Amniotic epithelial cell (primary cell): ENCODE measurements around the gene KDM7A.

ENCODE experiments used
- DNase-seq: peaks from one replicate; pipeline ENCODE4 v3.0.0-alpha.2; 2010; ENCODE audit warnings: low read depth

The KDM7A gene

DNA sequence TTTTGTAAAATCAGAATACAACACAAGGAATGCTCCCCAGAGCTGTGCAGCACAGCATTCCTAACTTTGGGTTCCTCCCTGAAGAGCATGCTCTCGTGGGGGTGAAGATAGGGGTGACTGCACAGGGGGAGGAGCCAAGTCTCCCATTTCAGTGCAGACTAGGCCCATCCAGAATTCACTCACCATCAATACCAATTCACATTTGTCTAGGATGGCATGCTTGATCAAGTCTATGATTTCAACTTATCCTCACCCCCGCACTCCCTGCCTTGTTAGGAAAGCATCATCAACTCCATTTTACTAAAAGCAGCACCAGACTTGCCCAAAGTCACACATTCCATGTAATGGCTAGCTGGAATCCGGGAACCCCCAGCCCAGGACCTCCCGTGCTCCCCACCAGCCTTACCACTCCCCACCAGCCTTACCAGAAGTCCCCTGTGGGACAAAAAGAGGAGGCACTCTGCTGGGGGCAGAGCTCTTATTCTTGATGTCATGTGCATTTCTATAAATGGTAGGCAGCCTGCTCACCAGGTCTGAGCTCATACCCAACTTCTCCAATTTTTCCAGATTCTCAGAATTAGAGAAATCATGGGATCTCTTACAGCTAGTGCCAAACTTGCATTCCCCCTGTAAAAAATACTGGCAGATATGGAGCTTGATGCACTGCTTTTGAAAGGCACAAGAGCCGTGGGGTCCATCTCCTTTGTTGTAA, 120.2 kb downstream of the KDM7A start:
- no peak for DNase-seq

DNA sequence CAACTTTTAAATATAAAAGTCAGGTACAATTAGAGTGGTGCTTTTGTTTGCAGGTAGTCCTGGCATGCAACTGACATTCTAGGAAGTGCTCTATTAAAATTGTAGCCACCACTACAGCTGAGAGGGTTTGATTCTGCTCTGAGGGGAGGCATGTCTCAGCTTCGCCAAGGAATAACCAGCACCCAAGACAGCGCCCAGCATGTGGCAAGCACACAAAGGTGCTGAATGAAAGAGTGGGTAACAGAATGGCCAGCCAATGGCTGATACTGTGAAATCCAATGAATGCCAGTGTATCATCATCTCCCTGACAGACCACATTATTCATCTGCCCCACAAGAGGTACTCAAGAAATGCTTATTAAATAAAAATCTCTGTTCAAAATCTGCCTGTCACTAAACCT, 121.0 kb downstream of the KDM7A start:
- DNase-seq, result no peak

DNA sequence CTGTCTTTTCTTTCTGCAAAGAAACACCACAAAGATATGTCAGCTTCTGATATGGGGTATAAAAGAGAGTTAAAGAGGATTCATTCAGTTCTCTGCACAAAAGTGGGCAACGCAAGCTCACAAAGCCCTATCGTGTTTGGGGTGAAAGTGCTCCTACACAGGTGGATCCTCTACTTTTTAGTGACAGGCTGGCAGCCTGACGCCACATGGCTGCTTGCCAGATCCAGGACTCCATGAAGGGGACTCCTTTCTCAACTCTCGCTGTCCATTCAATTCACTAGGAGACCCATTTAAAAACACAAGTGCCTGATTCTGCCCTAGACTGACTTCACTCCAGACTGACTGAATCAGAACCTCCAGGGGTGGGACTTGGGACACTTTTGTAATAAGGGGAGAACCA, 122.0 kb downstream of the KDM7A start:
- no peak for DNase-seq

DNA sequence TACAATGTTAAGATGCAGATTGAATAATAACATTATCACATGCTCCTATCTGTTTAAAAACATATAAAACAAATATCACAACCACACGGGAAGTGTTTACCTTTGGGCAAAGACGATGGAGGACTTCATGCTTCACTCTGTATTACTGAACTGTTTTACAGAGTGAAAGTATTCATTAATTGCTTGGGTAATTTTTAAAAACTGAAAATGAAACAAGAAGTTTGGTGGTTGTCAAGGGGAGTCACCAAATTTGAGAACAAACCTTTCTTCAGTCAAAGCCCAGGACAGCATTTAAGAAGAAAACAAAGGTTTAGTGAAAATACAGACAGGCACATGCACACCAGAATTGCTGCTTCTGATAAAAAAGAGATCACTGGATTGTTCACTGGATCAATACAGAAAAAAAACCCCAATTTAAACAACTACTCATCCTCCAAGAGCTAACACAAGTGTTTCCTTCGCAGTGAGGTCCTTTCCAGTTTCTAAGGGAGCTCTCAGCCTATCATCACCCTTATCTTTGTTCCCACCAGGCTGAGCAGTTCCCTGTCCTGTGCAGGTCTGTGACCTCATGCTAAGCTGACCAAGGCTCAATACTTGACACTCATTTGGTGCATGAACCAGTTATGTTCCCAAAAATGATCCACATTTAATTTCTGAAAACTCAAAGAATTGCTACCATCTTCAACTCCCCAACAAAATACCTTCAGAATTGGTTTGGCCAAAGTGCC, 122.8 kb downstream of the KDM7A start:
- no peak for DNase-seq

DNA sequence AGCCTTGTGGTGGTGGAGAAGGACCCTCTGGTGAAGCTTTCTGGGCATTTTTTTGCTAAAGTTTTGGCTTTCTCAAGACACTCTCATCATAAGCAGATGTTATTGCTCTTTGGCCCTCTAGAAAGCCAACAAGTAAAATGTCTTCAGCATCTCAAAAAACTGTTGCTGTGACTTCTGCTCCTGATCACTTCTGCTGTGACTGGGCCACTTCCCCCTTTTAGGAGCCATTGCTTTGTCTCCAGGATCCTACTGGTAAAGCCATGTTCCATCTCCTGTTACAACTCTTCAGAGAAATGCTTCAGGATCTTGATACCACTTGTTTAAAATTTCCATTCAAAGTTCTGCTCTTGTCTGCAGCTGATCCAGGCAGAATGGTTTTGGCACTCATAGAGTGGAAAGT, 125.0 kb downstream of the KDM7A start:
- no peak for DNase-seq

DNA sequence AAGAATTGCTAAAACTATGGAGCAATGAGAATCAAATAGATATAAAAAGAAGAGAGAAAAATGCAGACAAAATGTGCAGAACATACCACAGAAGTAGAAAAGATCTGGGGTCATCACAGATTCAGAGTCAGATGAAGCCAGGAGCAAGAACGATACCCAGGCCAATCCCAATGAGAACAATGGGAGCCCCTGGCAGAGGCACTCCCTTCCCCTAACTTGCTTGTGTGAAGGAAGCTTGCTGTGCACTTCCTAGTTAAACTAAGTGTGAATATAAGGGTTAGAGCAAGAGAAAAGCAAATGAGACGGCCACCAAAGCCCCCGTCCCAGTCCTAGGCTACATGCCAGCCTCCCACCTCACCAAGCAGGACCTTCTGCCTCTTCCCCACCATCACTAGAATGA, 126.7 kb downstream of the KDM7A start:
- no peak for DNase-seq

DNA sequence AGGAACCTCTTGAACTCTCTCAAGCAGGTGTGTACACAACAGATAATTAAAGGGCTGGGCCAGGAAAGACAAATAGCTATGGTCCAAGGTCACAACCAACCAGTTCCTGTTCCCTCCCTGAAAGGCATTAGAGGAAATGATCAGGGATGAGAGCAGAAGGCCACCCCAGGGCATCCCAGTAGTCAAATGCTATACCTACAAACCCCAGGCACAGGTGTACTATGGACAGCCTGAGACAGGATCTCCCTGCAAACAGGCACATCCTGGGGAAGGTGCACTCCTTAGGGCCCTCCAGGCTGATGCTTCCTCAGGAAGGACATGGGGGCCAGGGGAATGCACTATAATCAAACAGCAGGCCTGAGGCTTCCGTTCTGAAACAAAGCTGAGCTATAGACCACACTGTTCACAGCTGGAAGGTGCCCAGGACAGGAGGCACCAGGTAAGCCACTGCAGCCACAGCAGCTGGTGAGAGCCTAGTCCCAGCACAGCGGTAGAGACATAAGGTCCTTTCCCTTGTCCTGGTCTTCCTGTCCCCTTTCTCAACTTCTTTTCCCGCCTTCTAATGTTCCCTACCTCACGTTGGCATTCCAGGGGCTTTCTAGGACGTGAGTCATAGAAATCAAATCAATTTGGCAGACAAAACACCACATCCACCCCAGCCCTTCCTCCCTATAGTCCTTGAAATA, 127.3 kb downstream of the KDM7A start:
- no peak for DNase-seq

DNA sequence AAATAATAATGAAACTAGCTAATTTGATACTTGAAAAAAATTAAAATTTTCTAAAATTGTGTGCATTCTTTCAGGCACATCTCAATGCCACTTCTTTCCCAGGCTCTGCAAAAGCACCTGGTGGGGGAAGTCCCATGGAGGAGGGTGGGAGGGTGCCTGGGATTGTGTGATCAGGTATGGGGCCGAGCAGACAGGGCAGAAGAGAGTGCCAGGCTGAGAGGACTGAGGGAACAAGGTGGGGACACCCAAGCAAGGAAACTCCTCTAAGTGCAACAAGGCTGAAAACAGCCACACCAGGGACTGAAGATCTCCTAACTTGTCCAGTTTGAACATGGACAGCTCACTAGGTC, 127.8 kb downstream of the KDM7A start:
- DNase-seq, result no peak

DNA sequence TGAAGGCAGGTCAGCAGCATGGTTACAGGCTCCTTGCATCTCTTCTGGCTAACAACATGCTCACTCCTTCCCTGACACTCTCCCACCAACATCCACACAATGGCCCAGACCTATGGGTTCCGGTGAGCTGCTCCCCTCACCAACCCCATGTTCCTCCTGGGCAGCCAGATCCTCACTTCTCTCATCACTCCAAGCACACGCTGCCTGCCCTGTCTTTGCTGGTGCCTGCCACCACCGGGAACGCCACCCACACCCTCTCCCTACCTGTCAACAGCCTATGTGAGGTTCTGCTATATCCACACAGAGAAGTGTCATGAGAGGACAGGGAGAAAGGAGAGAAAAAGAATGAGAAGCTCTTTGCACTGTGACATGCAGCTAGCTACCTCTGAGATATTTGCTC, 128.6 kb downstream of the KDM7A start:
- no peak for DNase-seq

DNA sequence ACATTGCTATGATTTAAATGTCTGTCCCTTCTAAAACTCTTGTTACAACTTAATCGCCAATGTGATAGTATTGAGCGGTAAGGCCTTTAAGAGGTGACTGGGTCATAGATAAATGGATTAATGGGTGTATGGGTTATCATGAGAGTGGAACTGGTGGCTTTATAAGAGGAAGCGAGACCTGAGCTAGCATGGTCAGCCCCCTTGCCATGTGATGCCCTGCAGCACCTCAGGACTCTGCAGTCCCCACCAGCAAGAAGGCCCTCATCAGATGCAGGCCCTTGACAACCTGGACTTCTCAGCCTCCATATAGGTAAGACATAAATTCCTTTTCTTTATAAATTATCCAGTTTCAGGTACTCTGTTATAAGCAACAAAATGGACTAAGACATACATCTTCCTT, 129.6 kb downstream of the KDM7A start:
- no peak for DNase-seq

DNA sequence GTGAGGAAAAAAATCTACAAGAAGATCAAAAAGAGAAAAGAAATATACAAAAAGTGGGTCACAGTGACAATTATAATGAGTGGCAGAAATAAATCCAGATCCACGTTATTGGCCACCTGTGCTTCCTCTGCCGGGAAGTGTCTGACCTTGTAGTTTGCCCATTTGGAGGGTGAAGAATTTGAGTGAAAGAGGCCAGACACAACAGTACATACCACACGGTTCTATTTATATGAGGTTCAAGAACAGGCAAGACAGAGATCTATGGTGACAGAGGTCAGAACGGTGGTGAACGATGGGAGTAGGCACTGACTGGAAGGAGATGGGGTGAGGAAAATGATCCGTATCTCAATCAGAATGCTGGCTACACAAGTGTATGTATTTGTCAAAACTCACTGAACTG, 131.1 kb downstream of the KDM7A start:
- DNase-seq, result no peak

DNA sequence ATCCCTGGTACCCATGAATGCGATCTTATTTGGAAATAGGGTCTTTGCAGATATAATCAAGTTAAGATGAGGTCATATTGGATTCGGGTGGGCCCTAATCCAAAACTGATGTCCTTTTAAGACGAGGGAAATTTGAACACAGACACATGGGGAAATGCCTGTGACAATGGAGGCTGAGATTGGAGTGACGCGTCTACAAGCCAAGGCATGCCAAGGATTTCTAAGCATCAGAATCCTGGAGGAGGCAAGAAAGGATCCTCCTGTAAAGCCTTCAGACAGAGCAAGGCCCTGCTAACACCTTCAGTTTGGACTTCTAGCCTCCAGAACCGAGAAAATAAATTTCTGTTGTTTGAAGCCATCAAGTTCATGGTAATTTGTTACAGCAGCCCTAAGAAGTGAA, 132.5 kb downstream of the KDM7A start:
- DNase-seq, result no peak

DNA sequence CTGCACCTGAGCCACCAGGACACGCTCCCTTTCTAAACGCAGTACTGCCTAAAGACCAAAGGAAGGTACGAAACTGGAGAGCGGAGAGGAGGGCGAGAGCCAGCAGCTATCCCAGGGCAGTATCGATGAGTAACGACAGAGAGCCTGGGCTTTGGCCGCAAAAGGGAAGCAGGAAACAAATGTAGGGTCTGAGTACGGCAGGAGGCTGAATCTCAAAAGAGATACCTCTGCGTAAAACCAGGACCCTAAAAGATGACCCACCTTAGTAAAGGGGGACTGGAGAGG, 134.5 kb downstream of the KDM7A start:
- DNase-seq, result no peak

DNA sequence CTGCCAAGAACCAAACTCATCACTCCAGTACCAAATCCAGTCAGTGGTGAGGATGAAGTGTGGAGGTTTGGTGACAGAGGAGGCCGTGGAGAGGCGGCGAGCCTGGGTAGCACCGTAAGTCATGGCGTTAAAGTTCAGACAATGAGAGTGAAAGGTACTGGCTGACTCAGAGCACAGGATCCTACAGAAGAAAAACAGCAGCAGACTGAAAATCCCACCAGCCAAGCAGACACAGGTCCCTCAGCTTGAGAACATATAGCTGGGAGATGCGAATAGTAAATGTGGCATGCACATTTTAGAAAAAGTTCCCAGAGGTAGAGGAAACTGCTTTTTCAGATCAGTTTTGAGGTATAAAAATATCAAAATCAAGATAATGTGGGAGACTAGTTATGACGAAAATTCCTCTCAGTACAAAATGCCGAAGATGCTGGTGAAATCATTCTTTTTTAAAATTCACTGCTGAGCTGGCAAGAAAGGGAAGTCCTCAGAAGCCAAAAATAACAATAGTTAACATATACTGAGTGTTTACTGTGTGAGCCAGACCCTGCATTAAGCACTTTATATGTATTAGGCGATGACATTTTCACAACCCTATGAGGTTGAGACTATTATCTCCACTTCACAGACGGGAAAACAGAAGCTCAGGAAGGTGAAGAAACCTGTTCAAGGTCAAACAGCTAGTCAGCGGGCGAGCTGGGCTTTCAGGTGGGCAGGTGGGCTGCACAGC, 135.0 kb downstream of the KDM7A start:
- no peak for DNase-seq

DNA sequence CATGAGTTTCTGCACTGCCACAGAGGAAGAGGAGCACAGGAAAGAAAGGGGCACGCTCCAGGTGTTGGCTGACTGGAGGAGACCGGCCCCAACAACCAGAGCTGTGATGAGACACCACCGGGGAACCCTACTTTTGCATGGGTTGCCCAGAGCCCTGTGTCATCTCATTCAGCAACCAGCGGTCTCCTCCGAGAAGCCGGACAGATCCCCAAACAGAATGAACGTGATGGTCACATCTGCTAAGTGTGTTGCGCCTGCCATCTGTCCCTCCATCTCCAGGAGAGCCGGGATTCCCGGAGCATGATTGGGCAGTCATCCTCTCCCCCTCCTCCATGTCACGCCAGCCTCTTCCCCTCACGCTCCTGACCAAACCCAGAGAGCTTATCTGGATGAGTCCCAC, 136.9 kb downstream of the KDM7A start:
- DNase-seq, result no peak

DNA sequence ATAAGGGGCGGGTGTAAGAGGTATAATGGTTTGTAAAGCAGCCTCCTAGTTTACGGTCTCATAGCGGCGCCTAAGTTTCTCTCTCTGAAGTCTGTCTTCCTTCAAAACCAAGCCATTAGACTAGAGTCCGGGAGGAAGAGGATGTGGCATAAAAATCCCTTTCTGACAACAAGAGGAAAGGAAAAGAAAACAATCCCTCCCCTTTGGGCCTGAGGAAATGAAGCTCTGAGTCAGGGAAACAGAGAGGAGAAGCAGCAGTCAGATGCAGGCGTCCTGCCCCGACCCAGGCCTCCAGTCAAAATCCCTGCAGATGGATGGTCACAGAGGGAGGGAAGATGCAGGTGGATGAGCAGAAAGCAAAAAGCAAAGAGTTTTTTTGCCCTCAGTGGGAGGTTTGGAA, 137.7 kb downstream of the KDM7A start:
- no peak for DNase-seq

DNA sequence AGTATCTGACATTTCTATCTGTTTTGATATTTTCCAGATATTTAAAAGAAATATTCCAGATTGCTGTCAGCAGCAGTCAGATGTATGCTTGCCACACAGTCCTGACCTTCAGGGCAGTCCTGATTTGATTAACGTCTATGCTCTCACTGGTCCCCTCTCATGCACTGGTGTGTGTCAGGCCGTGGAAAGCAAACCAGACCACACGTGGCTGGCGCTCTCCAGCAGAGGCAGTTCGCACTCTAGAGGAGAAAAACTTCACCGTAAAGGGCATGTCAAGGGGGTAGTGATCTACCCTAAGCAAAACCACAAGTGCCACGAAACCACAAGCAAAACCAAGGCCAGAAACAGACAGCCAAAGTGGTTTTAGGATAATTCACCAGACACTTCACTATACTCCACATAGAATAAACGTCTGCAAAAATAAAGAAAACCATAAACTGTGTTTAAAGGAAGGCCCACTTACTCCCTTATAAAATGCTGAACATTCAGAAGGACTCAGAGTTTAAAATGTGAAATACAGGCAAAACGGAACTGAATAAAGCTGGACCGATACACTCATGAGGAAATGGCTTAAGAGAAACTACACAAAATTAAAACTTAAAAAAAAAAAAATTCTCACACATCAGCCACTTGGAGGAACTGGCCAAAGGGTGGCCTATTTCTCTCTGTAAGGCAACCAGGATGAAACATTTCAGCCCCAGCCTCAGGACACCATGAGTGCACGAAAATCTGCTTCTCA, 140.4 kb downstream of the KDM7A start:
- DNase-seq, result peak; percentile 82

DNA sequence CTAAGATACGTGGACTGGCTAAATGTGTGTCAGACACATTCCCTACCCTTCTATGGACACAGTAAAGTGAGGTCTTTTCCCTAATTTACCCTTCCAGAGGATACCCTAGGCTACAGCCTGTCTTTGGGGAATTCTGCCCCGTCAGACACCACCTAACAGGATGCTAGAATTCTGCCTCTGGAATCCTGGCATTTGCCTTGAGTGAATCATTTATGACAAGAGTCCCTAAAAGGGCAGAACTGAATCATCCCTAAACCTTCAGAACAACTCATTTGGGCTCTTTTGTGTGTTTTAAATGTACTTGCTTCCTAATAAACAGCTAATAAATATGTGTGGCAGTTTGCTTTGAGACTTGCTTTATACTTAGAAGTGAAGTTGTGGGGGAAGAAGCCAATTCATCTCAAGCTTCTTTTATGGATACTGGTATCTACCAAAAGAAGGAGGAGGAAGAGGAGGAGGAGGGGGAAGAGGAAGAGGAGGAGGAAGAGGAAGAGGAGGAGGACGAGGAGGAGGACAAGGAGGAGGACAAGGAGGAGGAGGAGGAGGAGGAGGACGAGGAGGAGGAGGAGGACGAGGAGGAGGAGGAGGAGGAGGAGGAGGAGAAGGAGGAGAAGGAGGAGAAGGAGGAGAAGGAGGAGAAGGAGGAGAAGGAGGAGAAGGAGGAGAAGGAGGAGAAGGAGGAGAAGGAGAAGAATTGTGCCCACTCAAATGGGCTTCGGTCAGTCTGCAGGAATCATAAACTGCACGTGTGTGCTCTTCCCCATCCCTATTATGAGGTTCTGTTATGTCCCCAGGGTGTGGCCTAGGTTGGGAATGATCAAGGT, 141.2 kb downstream of the KDM7A start:
- DNase-seq, result peak; percentile 49
